Stomach smooth muscle (tissue), 2 donors: ENCODE data around the gene DLL1.

Source experiments
- H3K27ac ChIP-seq: one replicate; pipeline ENCODE4 v1.7.0; 2013; ENCODE audit warnings: mild to moderate bottlenecking, low read length, inconsistent platforms
- H3K27me3 ChIP-seq, 2 donors: one replicate each; pipeline ENCODE4 v1.7.0; 2013; ENCODE audit warnings: low read length in 2 of 2; ENCODE audit not compliant: insufficient read depth in 2 of 2, control insufficient read depth in 1 of 2
- H3K36me3 ChIP-seq, 2 donors: one replicate each; pipeline ENCODE4 v1.7.0; 2013; ENCODE audit warnings: low read length in 2 of 2; ENCODE audit not compliant: control insufficient read depth in 2 of 2, insufficient read depth in 2 of 2
- H3K4me1 ChIP-seq: one replicate; pipeline ENCODE4 v1.7.0; 2013; ENCODE audit warnings: low read length; ENCODE audit not compliant: control insufficient read depth, insufficient read depth
- H3K4me3 ChIP-seq, 2 donors: one replicate each; pipeline ENCODE4 v1.7.0; 2013; ENCODE audit warnings: low read length in 2 of 2
- H3K9ac ChIP-seq, 2 donors: one replicate each; pipeline ENCODE4 v1.7.0; 2013; ENCODE audit warnings: low read length in 2 of 2, mild to moderate bottlenecking in 1 of 2
- H3K9me3 ChIP-seq, 2 donors: one replicate each; pipeline ENCODE4 v1.7.0; 2013; ENCODE audit warnings: low read length in 2 of 2; ENCODE audit not compliant: control insufficient read depth in 2 of 2
- donor health status: healthy.
- donor health status: Pancreatic carcinoma.

DLL1 gene

DNA sequence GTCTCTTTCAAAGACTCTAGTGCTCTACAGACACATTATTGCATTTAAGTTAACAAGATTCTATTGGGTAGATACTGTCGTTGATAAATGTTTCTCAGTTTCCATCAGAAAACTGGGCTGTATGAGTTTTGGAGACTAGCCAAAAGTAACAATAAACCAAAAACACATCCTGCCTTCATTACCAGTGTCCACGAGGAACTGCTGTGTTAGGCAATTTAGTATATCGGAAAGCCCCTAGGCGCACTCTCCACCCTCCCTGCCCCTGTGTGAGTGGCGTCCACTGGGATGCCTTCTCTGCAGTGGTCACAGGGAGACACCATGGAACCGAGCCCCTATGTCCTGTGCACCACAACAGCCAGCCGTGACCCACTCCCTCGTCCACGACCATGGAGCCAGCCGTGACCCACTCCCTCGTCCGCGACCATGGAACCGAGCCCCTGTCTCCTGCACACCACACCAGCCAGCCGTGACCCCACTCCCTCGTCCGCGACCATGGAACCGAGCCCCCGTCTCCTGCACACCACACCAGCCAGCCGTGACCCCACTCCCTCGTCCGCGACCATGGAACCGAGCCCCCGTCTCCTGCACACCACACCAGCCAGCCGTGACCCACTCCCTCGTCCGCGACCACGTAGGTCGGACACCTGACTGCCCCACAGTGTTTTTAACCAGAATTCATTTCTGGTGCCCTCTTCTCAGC lies 35.3 kb downstream of the DLL1 start:
- Histone ChIP-seq H3K27ac (no peak overlapping the region), H3K27me3 (peaks cover 0 to 5% of the 10 kb centered on the region in 2 donors), H3K9me3 (no peaks in the 10 kb centered on the region), H3K4me1 (no peaks in the 10 kb centered on the region), H3K36me3 (no peaks in the 10 kb centered on the region), H3K9ac (no peak overlapping the region), H3K4me3 (no peak overlapping the region)

DNA sequence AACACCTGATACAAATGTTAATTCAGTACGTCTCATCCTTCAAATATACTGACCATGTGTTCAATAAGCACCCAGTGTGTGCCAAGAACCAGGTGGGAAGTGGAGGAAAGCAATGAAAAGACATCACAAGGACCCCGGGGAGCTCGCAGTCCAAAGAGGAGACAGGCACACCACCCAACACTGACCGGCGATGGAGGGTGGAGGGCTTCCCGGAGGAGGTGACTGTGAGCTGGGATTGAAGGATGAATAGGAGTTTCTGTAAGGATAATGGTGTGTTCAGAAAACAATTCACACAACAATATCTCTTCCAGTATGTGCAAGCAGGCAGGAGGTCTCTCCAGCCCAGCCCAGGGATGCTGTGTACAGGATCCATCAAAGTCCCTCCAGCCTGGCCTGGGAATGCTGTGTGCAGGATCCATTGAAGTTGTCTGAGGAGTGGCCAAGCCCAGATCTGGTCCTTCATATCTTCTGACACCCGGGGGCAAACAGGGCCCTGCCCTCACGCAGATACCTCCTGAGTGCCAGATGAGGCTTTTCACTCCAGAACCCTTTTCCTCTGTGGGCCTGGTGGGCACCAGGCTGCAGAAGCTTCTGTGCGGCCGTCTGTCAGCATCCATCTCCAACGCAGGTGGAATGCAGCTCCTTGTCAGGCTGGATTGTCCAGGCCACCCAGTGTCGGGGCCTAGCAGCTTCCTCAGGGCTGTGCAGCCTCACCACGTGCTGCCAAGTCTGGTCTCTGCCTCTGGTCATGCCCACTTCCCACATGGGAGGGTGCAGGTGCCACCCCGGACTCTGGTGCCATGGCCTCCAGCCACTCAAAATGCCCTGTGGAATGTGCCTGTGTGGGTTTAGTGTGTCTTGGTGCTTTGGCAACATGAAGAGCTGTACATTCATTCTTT lies 36.3 kb downstream of the DLL1 start:
- no peaks in the 10 kb centered on the region for H3K36me3 ChIP-seq

DNA sequence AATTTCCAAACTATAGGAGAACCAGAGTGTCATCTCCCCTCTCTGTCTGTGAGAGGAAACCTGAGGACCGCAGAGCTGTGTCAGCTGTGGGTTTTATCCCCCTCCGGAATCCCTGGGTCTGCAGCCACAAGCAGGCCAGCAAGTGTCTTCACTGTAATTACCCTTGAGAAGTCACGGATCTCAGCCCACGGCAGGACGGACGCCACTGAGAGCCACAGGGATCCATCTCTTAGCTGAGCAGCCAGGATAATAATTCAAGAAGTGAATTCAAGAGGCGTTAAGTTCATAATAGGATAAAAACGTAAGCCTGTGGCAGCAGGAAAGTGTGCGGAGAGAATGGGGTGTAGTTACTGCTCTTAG lies 37.0 kb downstream of the DLL1 start:
- Histone ChIP-seq H3K9ac (no peak overlapping the region), H3K9me3 (no peaks in the 10 kb centered on the region), H3K4me1 (peaks cover 2% of the 10 kb centered on the region), H3K36me3 (no peaks in the 10 kb centered on the region), H3K4me3 (no peak overlapping the region), H3K27ac (no peak overlapping the region), H3K27me3 (peaks cover 3 to 7% of the 10 kb centered on the region in 2 donors)

More for the DNA sequence above, 36.3 kb downstream of the DLL1 start:
- Histone ChIP-seq H3K27ac (no peak overlapping the region), H3K9ac (no peak overlapping the region), H3K4me3 (no peak overlapping the region), H3K9me3 (no peaks in the 10 kb centered on the region), H3K4me1 (no peaks in the 10 kb centered on the region), H3K27me3 (peaks cover 0 to 5% of the 10 kb centered on the region in 2 donors)

DNA sequence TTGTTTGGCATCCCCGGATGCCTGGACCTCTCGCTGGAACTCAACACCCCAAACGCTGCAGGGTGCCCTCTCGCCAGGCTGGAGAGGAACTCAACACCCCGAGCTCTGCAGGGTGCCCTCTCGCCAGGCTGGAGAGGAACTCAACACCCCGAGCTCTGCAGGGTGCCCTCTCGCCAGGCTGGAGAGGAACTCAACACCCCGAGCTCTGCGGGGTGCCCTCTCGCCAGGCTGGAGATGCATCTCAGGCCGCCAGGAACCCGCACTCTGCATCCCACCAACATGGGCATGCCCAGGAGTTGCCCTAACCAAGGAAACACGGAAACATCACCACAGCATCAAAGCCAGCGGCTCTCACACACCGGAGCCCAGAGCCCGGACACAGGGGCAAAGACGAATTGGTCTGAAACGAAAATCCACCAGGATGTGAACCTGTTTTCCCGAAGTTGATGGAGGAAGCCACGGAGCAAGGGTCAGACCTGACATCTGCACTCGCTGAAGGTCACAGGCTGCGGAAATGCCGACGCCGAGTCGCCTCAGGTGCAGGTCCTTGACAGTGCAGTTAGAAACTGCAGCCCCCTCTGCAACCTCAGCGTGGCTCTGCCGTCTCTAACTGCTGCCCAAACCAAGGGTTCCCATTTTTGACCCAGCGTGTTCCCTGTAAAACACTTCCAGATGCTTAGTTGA lies 37.5 kb downstream of the DLL1 start:
- Histone ChIP-seq H3K27me3 (peaks cover 3 to 10% of the 10 kb centered on the region in 2 donors), H3K9me3 (no peaks in the 10 kb centered on the region), H3K4me1 (peaks cover 2% of the 10 kb centered on the region), H3K4me3 (no peak overlapping the region), H3K9ac (no peak overlapping the region), H3K27ac (no peak overlapping the region), H3K36me3 (no peaks in the 10 kb centered on the region)

DNA sequence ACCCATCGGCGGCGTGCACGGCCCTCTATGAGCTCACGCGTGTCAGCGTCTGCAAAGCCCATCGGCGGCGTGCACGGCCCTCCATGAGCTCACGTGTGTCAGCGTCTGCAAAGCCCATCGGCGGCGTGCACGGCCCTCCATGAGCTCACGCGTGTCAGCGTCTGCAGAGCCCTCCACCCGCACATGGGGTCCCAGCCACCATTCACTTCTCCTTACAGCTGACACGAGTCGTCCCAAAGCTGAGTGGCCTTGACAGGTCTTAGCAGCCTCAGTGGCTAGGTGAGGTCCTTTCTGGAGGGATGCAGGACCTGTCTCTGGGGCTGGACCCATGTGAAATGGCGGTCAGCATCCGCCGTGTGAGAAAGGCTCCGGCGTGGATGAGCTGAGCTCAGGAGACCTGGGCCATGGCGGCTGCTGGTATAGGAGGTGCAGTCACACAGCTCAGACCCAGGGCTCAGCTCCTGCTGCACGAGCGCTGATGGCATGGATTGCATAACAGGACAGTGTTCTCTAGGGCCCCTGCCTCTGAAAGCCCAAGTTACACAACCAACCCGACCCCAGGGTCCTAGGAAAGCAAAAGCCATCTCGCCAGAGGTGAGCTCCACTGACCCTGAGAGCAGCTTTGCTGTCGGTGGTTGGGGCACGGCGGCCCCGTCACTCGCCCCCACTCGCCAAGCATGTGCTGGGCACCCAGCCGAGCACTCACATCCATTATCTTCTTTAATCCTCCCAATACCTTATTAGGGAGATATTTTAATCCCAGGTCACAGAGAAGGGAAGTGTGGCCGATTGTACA lies 38.9 kb downstream of the DLL1 start:
- Histone ChIP-seq H3K27me3 (peaks cover 3 to 11% of the 10 kb centered on the region in 2 donors), H3K4me1 (peaks cover 4% of the 10 kb centered on the region), H3K9ac (no peak overlapping the region), H3K36me3 (no peaks in the 10 kb centered on the region), H3K9me3 (no peaks in the 10 kb centered on the region), H3K4me3 (no peak overlapping the region), H3K27ac (no peak overlapping the region)

DNA sequence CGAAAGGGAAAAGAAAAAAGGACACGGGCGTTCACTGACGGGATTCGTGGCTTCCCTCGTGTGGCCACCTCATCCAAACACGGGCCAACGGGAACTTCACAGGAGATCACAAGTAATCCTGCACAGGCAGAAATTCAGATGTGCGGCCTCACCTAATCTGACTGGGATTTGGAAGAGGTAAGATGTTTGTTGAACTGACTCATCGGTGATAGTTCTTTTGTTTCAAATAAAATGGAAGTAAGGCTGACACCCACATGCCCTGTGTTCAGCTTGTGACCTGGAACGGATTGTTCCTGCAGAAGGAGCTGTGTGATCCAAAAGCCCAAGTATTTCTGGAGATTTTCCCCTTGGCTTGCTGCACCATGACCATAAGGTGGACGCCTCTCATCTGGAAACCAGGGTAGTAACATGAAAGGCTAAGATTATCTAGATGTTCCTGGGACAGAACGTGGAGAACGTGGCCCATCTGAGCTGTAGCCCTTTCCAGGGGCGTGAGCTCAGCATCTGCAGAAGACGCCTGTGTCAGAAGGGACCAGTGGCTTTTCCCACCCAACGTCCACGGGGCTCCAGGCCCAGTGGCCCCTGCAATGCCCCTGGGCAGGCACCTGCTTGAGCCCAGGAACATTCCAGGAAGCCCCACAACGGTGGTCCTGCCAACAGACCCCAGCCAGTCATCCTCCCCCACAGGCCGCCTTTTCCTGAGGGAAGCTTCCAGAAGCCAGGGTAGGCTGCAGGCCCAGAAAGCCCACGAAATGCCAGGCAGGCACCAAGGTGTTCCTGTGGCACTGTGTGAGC lies 39.7 kb downstream of the DLL1 start:
- Histone ChIP-seq H3K27me3 (peaks cover 3 to 11% of the 10 kb centered on the region in 2 donors), H3K4me1 (peaks cover 4% of the 10 kb centered on the region), H3K36me3 (no peaks in the 10 kb centered on the region), H3K27ac (no peak overlapping the region), H3K9me3 (no peaks in the 10 kb centered on the region), H3K9ac (no peak overlapping the region), H3K4me3 (no peak overlapping the region)

DNA sequence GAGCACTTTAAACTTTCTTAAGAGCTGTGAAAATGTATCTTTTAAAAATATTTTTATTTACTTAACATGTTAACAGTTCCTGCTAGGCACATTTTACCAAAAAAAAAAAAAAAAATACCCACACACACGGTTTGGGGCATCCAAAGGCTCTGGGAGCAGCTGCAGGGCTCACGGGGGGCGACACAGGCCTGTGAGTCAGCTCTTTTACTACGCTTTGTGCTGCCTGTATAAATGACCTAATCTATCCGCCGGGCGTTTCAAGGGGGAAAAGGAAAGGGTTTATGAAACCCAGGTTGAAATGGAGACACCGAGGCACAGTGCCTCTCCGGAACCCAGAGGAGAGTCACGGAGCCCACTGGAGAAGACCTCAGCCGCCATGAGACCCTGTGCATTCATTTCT lies 40.4 kb downstream of the DLL1 start:
- peaks cover 3 to 11% of the 10 kb centered on the region in 2 donors for H3K27me3 ChIP-seq
- no peak overlapping the region for H3K4me3 ChIP-seq
- no peak overlapping the region for H3K9ac ChIP-seq
- no peaks in the 10 kb centered on the region for H3K9me3 ChIP-seq
- peaks cover 4% of the 10 kb centered on the region for H3K4me1 ChIP-seq
- no peaks in the 10 kb centered on the region for H3K36me3 ChIP-seq
- H3K27ac ChIP-seq, result no peak overlapping the region

DNA sequence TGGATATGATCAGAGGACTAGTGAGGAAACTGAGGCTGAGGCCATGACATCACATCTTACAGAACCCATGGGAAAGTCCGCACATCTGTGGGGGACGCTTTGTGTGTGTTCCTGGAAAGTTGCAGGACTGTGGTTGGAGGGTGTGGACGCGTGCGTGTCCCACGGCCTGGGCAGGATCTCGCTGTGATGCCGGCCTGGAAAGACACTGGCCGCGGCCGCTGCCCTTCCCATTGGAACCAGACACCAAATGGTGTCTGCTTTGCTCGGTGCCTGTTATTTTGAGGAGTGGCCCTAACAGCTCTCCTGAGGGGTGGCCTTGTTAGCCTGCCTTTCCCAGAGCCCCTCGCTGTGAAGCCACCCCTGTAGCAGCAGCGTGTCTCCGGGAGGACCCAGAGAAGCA lies 41.1 kb downstream of the DLL1 start:
- H3K27me3 ChIP-seq, result peaks cover 3 to 9% of the 10 kb centered on the region in 2 donors
- no peak overlapping the region for H3K4me3 ChIP-seq
- peaks cover 4% of the 10 kb centered on the region for H3K4me1 ChIP-seq
- no peak overlapping the region for H3K27ac ChIP-seq
- no peak overlapping the region for H3K9ac ChIP-seq
- H3K36me3 ChIP-seq, result no peaks in the 10 kb centered on the region
- H3K9me3 ChIP-seq, result no peaks in the 10 kb centered on the region

DNA sequence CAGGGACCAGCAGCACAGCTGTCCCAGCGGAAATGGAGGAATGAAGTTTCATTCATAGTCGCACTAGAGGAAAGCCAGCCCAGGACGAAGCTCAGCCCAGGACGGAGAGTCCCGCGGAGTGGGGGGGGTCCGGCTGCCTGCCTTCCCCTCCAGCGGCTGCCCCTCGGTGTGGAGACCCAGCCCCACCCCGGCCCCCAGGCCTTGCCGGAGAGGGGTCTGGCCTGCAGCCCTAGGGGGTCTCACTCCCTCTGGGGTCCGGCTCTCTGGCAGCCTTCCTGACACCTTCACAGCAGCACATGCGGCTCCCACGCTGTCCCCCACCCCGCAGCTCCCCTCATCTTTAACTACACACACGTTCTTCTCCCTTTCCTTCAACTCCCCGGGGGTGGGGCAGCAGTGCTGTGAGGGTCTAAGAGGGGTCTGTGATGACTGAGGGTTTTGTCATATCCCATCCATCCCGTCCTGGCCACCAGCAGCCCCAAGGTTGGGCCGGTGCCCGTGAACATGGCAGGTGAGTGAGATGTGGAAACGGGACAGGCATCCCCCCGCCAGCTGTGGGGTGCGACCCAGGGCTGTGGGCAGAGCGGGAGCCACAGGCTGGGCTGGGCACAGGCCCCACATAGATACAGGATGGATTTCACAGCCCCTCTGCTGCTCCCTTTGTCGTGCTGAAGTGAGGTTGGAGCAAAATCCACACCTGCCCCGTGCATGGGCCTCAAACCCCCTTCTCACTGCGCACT lies 41.8 kb downstream of the DLL1 start:
- H3K4me1 ChIP-seq, result peaks cover 5% of the 10 kb centered on the region
- H3K4me3 ChIP-seq, result no peak overlapping the region
- H3K36me3 ChIP-seq, result no peaks in the 10 kb centered on the region
- H3K9me3 ChIP-seq, result no peaks in the 10 kb centered on the region
- H3K9ac ChIP-seq, result no peak overlapping the region
- H3K27me3 ChIP-seq, result peaks cover 3 to 8% of the 10 kb centered on the region in 2 donors
- H3K27ac ChIP-seq, result no peak overlapping the region
